Testis (tissue), 2 donors: Measurements from ENCODE around the gene ZNF584.

Source experiments
- CTCF ChIP-seq, 3 experiments: fragments of 450-650 bp in 2 of 3; fragments of 200-600 bp in 1 of 3; sonication (generic) in 1 of 3; IDR thresholded peaks; one replicate each; pipeline ENCODE4 v1.5.1; 2016 to 2019; ENCODE audit warnings: antibody characterized with exemption in 3 of 3, mild to moderate bottlenecking in 2 of 3, moderate library complexity in 1 of 3
- POLR2A ChIP-seq: fragments of 450-650 bp; IDR thresholded peaks from one replicate; pipeline ENCODE4 v1.6.1; 2017; ENCODE audit warnings: antibody characterized with exemption, mild to moderate bottlenecking, moderate library complexity

GRCh38 chr19:58394821-58395219, 13.6 kb upstream of the ZNF584 start:
- no peak for TF ChIP-seq CTCF (IDR thresholded peaks at IDR 0.05)
- TF ChIP-seq POLR2A: no peak
